NCI-H1694 (cell line): ENCODE results near the gene GTF3C1.

Experiments used
- DNase-seq: peaks from one replicate; lab custom pipeline; 2025; lab: John Stamatoyannopoulos, UW

The GTF3C1 gene

DNA sequence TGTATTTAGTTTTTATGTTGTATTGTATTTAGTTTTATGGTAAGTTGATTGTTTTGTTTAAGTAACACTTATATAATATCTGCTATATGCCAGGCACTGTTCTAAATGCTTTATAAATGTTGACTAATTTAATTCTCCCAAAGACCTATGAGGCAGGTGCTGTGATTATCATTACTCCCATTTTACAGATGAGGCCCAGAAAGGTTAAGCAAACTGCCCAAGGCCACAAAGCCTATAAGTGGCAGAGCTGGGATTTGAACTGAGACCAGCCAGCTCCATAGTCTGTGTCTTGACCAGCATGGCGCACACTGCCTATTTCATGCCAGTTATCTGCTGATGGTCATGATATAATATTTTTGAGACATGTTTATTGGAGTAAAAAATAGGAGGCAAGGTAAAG lies 123.8 kb downstream of the GTF3C1 start:
- no peak for DNase-seq

DNA sequence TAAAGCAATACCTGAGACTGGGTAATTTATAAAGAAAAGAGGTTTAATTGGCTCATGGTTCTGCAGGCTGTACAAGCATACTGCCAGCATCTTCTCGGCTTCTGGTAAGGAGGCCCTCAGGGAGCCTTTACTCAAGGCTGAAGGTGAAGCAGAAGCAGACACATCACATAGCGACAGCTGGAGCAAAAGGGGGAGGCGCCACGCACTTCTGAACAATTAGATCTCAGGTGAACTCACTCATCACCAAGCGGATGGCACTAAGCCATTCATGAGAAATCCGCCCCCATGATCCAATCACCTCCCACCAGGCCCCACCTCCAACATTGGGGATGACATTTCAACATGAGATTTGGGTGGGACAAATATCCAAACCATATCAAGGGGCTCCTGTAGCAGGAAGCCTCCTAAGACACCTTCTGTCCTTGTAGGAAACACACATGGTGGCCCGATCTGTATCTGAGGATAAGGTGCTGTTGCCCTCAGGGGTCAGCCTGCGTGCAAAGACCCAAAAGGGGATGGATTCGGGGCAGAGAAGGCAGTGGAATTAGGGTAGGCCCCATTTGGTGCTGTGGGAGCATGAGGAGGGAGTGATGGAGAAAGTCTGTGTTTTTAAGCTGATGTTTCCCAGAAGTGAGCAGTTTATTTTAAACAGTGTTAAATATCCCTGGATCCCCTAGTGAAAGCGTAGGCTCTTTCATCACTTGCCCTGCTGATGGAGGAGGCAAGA lies 124.8 kb downstream of the GTF3C1 start:
- no peak for DNase-seq

DNA sequence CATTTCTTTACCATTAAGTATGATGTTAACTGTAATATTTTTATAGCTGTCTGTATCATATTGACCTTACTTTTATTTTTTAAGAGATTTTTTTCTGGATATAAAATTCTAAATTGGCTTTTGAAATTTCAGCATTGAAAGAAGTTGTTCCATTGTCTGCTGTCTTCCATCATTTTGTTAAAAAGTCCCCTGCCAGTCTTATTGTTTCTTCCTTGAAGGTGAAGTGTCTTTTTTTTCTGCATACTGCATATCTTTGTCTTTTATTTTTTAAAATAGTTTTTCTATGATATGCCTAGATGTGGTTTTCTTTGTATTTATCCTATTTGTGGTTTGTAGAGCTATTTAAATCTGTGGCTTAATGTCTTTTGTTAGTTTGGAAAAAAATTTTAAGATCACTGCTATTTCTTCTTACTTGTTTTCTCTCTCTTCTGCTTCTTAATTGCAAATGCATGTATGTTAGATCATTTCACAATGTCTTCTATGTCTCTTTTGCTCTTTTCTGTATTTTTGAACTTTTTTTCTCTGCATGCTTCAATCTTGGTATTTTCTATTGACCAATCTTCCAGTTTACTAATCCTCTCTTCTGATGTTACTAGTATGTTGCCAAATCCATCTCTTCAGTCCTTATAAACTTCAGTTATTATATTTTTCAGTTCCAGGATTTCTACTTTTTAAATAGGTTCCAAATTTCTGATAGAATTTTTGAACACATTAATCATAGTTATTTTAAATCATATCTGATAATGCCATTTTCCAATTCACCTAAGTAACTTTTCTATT lies 127.6 kb downstream of the GTF3C1 start:
- DNase-seq: no peak

DNA sequence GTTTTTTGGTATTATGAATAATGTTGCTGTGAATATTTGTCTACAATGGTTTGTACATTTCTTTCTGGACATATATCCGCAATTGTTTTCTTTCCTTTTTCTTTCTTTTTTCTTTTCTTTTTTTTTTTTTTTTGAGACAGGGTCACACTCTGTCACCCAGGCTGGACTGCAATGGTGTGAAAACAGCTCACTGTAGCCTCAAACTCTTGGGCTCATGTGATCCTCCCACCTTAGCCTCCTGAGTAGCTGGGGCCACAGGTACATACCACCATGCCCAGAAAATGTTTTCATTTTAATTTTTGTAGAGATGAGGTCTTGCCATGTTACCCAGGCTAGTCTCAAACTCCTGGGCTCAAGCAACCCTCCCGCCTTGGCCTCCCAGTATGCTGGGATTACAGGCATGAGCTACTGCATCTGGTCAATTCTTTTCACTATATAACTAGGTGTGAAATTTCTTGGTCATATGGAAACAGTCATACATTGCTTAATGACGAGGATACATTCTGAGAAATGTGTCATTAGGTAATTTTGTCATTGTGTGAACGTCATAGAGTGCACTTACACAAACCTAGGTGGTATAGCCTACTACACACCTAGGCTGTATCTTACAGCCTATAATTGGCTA lies 132.6 kb downstream of the GTF3C1 start:
- DNase-seq: no peak

DNA sequence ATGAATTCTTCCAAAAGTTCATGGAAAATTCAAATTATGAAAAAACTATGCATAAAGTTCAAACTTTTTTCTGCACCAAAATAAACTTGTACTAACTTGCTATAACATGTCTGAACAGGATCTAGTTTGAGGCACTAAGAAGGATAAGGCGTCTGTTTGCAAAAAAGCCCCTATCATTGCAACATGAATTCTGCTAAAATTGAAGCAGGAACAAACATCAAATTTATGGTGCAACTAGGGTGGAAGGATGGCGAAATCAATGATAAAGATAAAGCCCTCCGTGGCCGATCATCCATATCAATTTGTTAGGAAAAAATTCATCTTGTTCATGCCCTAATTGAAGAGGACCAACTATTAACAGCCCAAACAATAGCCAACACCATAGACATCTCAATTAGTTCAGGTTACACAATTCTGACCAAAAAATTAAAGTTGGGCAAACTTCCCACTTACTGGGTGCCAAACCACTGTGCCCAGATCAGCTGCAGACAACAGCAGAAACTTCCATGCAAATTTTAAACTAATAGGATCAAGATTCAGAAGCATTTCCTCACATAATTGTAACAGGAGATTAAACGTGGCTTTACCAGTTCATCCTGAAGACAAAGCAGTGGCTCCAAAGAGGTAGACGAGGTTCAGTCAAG lies 134.8 kb downstream of the GTF3C1 start:
- no peak for DNase-seq

DNA sequence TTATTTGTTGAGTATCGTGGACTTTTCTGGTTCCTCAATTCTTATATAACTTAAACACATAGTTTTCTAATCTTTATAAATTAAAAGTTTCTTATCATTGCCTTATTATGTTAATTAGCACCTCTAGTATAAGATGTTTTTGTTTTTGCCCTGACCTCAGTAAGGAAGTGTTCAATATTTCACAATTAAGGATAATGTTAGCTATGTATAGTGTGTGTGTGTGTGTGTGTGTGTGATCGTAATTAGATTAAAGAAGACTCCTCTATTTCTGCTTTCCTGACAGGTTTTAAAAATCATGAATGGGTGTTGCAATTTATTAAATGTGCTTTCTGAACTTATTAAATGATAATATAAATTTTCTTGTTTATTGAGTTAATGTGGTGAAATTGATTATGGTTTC lies 135.8 kb downstream of the GTF3C1 start:
- DNase-seq: no peak

DNA sequence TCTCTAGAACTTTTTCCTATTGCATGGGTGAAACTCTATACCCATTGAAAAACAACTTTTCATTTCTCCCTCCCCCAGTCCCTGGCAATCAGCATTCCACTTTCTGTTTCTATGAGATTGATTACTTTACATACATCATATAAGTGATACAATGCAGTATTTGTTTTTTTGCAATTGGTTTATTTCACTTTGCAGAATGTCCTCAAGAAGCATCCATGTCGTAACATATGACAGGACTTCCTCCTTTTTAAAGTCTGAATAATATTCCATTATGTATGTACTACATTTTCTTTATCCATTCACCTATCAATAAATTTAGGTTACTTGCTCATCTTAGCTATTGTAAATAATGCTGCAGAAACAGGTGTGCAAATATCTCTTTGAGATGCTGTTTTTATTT lies 139.0 kb downstream of the GTF3C1 start:
- no peak for DNase-seq
